Measurements from ENCODE around the gene LRCOL1.

Gene LRCOL1

GRCh38 chr12:132610051-132610759, at the start of gene LRCOL1:
TSS of gene LRCOL1 (minus strand) at chr12:132610582. CDS start at chr12:132606251, 4,331 bp downstream.
- no peak for DNase-seq

- no peak for DNase-seq
Observed at GRCh38 chr12:132660052-132660451, 49.7 kb upstream of the LRCOL1 start.

GRCh38 chr12:132659146-132659545, 48.8 kb upstream of the LRCOL1 start:
- no peak for DNase-seq

GRCh38 chr12:132658149-132658894, 47.9 kb upstream of the LRCOL1 start:
- no peak for DNase-seq

GRCh38 chr12:132657004-132657727, 46.8 kb upstream of the LRCOL1 start:
- no peak for DNase-seq

GRCh38 chr12:132653567-132654290, 43.3 kb upstream of the LRCOL1 start:
- DNase-seq: peak; percentile 30

- DNase-seq: no peak
Observed at GRCh38 chr12:132651444-132652100, 41.2 kb upstream of the LRCOL1 start.

GRCh38 chr12:132649226-132649945, 39.0 kb upstream of the LRCOL1 start:
- DNase-seq: no peak

- no peak for DNase-seq
Observed at GRCh38 chr12:132648616-132649225, 38.3 kb upstream of the LRCOL1 start.

- no peak for DNase-seq
Observed at GRCh38 chr12:132647858-132648257, 37.5 kb upstream of the LRCOL1 start.

- DNase-seq: peak; percentile 45
Observed at GRCh38 chr12:132646850-132647249, 36.5 kb upstream of the LRCOL1 start.

GRCh38 chr12:132642846-132643835, 32.8 kb upstream of the LRCOL1 start:
- DNase-seq: no peak

GRCh38 chr12:132641811-132642650, 31.6 kb upstream of the LRCOL1 start:
- no peak for DNase-seq

GRCh38 chr12:132640936-132641335, 30.6 kb upstream of the LRCOL1 start:
- no peak for DNase-seq

- no peak for DNase-seq
Observed at GRCh38 chr12:132639956-132640520, 29.7 kb upstream of the LRCOL1 start.

GRCh38 chr12:132638541-132639408, 28.4 kb upstream of the LRCOL1 start:
- no peak for DNase-seq

- DNase-seq: no peak
Observed at GRCh38 chr12:132637811-132638210, 27.4 kb upstream of the LRCOL1 start.

All from activated CD4-positive, alpha-beta T cell treated with anti-CD3 and anti-CD28 coated beads, Interleukin-2, amount 50 U/mL, for 16 hours (primary cell).